ENCODE results near the gene RSF1.
A peak's percentile ranks its signal among the peaks of the same experiment; 100 is the strongest.

RSF1 gene

GRCh38 chr11:77665240-77665965 is 155.1 kb downstream of the RSF1 start:
- no peak for DNase-seq (ENCODE audit: low read depth)
- H3K4me3 ChIP-seq (ENCODE audit: control insufficient read depth, low read depth, low read length): no peak overlapping the region
- TF ChIP-seq CTCF (conservative IDR thresholded peaks at IDR 0.05; ENCODE audit: control insufficient read depth, insufficient read depth, low read depth, low read length): no peak

GRCh38 chr11:77661670-77662069 is 158.9 kb downstream of the RSF1 start:
- no peak for DNase-seq (ENCODE audit: low read depth)
- no peak overlapping the region for H3K4me3 ChIP-seq (ENCODE audit: control insufficient read depth, low read depth, low read length)
- no peak for TF ChIP-seq CTCF (conservative IDR thresholded peaks at IDR 0.05; ENCODE audit: control insufficient read depth, insufficient read depth, low read depth, low read length)

- H3K4me3 ChIP-seq (ENCODE audit: control insufficient read depth, low read depth, low read length): no peak overlapping the region
- no peak for TF ChIP-seq CTCF (conservative IDR thresholded peaks at IDR 0.05; ENCODE audit: control insufficient read depth, insufficient read depth, low read depth, low read length)
- no peak for DNase-seq (ENCODE audit: low read depth)
Observed at GRCh38 chr11:77660947-77661346, 159.6 kb downstream of the RSF1 start.

GRCh38 chr11:77658213-77659013 is 162.1 kb downstream of the RSF1 start:
- H3K4me3 ChIP-seq (ENCODE audit: control insufficient read depth, low read depth, low read length): no peak overlapping the region
- TF ChIP-seq CTCF (conservative IDR thresholded peaks at IDR 0.05; ENCODE audit: control insufficient read depth, insufficient read depth, low read depth, low read length): no peak
- peak; percentile 28 for DNase-seq (ENCODE audit: low read depth)

GRCh38 chr11:77656362-77656761 is 164.2 kb downstream of the RSF1 start:
- H3K4me3 ChIP-seq (ENCODE audit: control insufficient read depth, low read depth, low read length): no peak overlapping the region
- TF ChIP-seq CTCF (conservative IDR thresholded peaks at IDR 0.05; ENCODE audit: control insufficient read depth, insufficient read depth, low read depth, low read length): no peak
- no peak for DNase-seq (ENCODE audit: low read depth)

- no peak overlapping the region for H3K4me3 ChIP-seq (ENCODE audit: control insufficient read depth, low read depth, low read length)
- no peak for DNase-seq (ENCODE audit: low read depth)
- no peak for TF ChIP-seq CTCF (conservative IDR thresholded peaks at IDR 0.05; ENCODE audit: control insufficient read depth, insufficient read depth, low read depth, low read length)
Observed at GRCh38 chr11:77654770-77655434, 165.6 kb downstream of the RSF1 start.
